Caco-2 (cell line): ENCODE measurements around the gene UQCRH. TPM values are rescaled to one million over a fixed set of nuclear protein-coding genes. Genes with fewer than 3 reads are reported as not detected.

Source experiments
- BruUV-seq: library from RNA; stranded (reverse); fragments of 400-500 nt; replicated peaks from 2 replicates; lab custom pipeline; 2021; lab: Mats Ljungman, UMichigan
- CTCF ChIA-PET: fragments of 300-600 bp; sonication (Branson Sonifier 250); formaldehyde crosslinking; loops from one replicate; lab custom pipeline; 2022; ENCODE audit warnings: antibody characterized with exemption; lab: Charles Lee
- POLR2A ChIA-PET: fragments of 300-600 bp; sonication (Branson Sonifier 250); formaldehyde crosslinking; loops from one replicate; lab custom pipeline; 2022; ENCODE audit warnings: antibody characterized with exemption; lab: Charles Lee
- DNase-seq, 2 experiments: peaks; one replicate each; pipeline versions ENCODE4 v3.0.0 to v3.0.0-alpha.2; 2020 to 2022
- H3K27me3 ChIP-seq: replicated peaks from 2 replicates; pipeline ENCODE4 v1.6.0; 2011; ENCODE audit warnings: low read length; ENCODE audit not compliant: control insufficient read depth, insufficient read depth
- H3K36me3 ChIP-seq: 2 replicates; pipeline ENCODE4 v1.5.1; 2011; ENCODE audit warnings: low read length; ENCODE audit not compliant: control insufficient read depth, insufficient read depth
- H3K4me1 ChIP-seq: fragments of 250-450 bp; sonication (Bioruptor Pico); 2 replicates; pipeline ENCODE4 v1.5.1; 2020; ENCODE audit warnings: mild to moderate bottlenecking
- H3K4me3 ChIP-seq: 2 replicates; pipeline ENCODE4 v1.5.1; 2011; ENCODE audit warnings: low read depth, mild to moderate bottlenecking, control low read depth, low read length
- H3K9me3 ChIP-seq: fragments of 250-450 bp; sonication (Bioruptor Pico); 2 replicates; pipeline ENCODE4 v1.5.1; 2020; ENCODE audit warnings: mild to moderate bottlenecking, moderate library complexity
- H3K27ac Mint-ChIP-seq: one replicate; pipeline ENCODE4 v1.8.0; 2022; ENCODE audit warnings: mixed read lengths; ENCODE audit not compliant: unreplicated experiment
- H3K27me3 Mint-ChIP-seq: one replicate; pipeline ENCODE4 v1.8.0; 2022; ENCODE audit warnings: mixed read lengths; ENCODE audit not compliant: insufficient read depth, unreplicated experiment
- H3K36me3 Mint-ChIP-seq: one replicate; pipeline ENCODE4 v1.8.0; 2022; ENCODE audit warnings: mild to moderate bottlenecking, mixed read lengths; ENCODE audit not compliant: insufficient read depth, unreplicated experiment
- H3K4me1 Mint-ChIP-seq: one replicate; pipeline ENCODE4 v1.8.0; 2022; ENCODE audit warnings: low read depth, mixed read lengths; ENCODE audit not compliant: unreplicated experiment
- H3K4me3 Mint-ChIP-seq: one replicate; pipeline ENCODE4 v1.8.0; 2022; ENCODE audit warnings: mild to moderate bottlenecking, moderate library complexity, mixed read lengths; ENCODE audit not compliant: unreplicated experiment
- H3K9me3 Mint-ChIP-seq: one replicate; pipeline ENCODE4 v1.8.0; 2022; ENCODE audit warnings: mixed read lengths; ENCODE audit not compliant: unreplicated experiment
- intact Hi-C: fragments of 100-400 bp; cut with micrococcal nuclease; formaldehyde crosslinking; loops from one replicate; pipeline ENCODE4 v1.10.0; 2022; ENCODE audit not compliant: unreplicated experiment
- total RNA-seq: library from RNA; stranded (reverse); gene quantifications from 2 replicates; pipeline ENCODE4 v1.2.3, GENCODE V29; 2022
- TF ChIP-seq, protein P1 (sequence below), 2 experiments: fragments of 200-600 bp in 1 of 2; IDR thresholded peaks; 1 replicate in 1 of 2; 2 replicates in 1 of 2; pipeline versions ENCODE4 v1.5.1 to v1.8.0; 2011 to 2022; ENCODE audit warnings: antibody characterized with exemption in 1 of 2, control low read depth in 1 of 2, inconsistent platforms in 1 of 2, low read depth in 1 of 2, low read length in 1 of 2, mild to moderate bottlenecking in 1 of 2, moderate library complexity in 1 of 2; ENCODE audit not compliant: insufficient read depth in 1 of 2, severe bottlenecking in 1 of 2, unreplicated experiment in 1 of 2

UQCRH gene
- total RNA-seq, 1 experiment from 2014 or later, result 277 TPM

DNA sequence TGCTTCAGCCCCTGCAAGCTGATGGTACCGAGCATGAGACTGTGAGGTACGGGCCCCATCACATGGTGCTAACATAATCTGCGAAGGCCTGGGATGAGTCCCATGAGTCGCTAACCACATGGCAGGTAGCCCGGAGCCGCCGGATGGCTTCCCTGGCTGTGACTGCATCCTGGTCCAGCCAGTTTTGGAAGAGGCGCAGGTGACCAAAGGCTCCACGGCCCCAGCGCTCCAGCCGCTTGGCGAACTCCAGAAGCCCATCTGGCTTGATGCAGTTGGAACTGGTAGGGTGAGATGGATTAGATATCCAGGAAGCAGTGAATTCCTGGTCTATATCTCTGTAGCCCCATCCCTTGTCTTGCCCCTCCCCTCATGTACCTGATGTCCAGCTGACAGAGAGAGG is 24.7 kb upstream of the UQCRH start:
- H3K36me3 ChIP-seq, result no peaks in the 10 kb centered on the region; the same call in 1 of the 2 replicates
- intact Hi-C loops, result no loop called here
- no peaks in the 10 kb centered on the region for H3K9me3 ChIP-seq
- H3K27me3 ChIP-seq, result no peaks in the 10 kb centered on the region
- CTCF ChIA-PET, result no interaction called here
- Mint-ChIP-seq H3K36me3 (peaks cover 97% of the 10 kb centered on the region), H3K27ac (no peak overlapping the region), H3K4me3 (no peak overlapping the region), H3K4me1 (peaks cover 11% of the 10 kb centered on the region), H3K27me3 (no peaks in the 10 kb centered on the region), H3K9me3 (no peaks in the 10 kb centered on the region)
- no peak for DNase-seq
- POLR2A ChIA-PET, result no interaction called here
- no peaks in the 10 kb centered on the region for H3K4me1 ChIP-seq
- TF ChIP-seq, protein P1, sequence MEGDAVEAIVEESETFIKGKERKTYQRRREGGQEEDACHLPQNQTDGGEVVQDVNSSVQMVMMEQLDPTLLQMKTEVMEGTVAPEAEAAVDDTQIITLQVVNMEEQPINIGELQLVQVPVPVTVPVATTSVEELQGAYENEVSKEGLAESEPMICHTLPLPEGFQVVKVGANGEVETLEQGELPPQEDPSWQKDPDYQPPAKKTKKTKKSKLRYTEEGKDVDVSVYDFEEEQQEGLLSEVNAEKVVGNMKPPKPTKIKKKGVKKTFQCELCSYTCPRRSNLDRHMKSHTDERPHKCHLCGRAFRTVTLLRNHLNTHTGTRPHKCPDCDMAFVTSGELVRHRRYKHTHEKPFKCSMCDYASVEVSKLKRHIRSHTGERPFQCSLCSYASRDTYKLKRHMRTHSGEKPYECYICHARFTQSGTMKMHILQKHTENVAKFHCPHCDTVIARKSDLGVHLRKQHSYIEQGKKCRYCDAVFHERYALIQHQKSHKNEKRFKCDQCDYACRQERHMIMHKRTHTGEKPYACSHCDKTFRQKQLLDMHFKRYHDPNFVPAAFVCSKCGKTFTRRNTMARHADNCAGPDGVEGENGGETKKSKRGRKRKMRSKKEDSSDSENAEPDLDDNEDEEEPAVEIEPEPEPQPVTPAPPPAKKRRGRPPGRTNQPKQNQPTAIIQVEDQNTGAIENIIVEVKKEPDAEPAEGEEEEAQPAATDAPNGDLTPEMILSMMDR (IDR thresholded peaks at IDR 0.05; ENCODE audit: insufficient read depth in 1 of 2, low read depth in 1 of 2, low read length in 1 of 2, severe bottlenecking in 1 of 2, unreplicated experiment in 1 of 2), result no peak
- no peak overlapping the region for H3K4me3 ChIP-seq
- BruUV-seq, result TSS peak; percentile 11

- no peaks in the 10 kb centered on the region; the same call in 1 of the 2 replicates for H3K36me3 ChIP-seq
- H3K4me1 Mint-ChIP-seq, result peaks cover 24% of the 10 kb centered on the region
- H3K4me3 Mint-ChIP-seq, result no peak overlapping the region
- BruUV-seq, result no TSS peak
- H3K36me3 Mint-ChIP-seq, result peaks cover 95% of the 10 kb centered on the region
- CTCF ChIA-PET, result no interaction called here
- POLR2A ChIA-PET, result interaction anchor here (0.8 kb wide), 1 partner anchor 35 kb away, joined by 4 read pairs; no protein-coding TSS in a partner anchor
- intact Hi-C loops, result loop anchor here (10.0 kb wide), 1 partner anchor 65 kb away; the partner anchor contains the start of gene NSUN4
- H3K4me1 ChIP-seq, result peaks cover 11% of the 10 kb centered on the region
- no peaks in the 10 kb centered on the region for H3K9me3 Mint-ChIP-seq
- H3K27me3 ChIP-seq, result no peaks in the 10 kb centered on the region
- no peaks in the 10 kb centered on the region for H3K27me3 Mint-ChIP-seq
- H3K9me3 ChIP-seq, result no peaks in the 10 kb centered on the region
- TF ChIP-seq, protein P1 (IDR thresholded peaks at IDR 0.05; ENCODE audit: insufficient read depth in 1 of 2, low read depth in 1 of 2, low read length in 1 of 2, severe bottlenecking in 1 of 2, unreplicated experiment in 1 of 2), result no peak
- H3K4me3 ChIP-seq, result no peak overlapping the region
- no peak for DNase-seq
- no peak overlapping the region for H3K27ac Mint-ChIP-seq
These were observed 23.4 kb upstream of the UQCRH start for GRCh38 chr1:46280092-46280491.

DNA sequence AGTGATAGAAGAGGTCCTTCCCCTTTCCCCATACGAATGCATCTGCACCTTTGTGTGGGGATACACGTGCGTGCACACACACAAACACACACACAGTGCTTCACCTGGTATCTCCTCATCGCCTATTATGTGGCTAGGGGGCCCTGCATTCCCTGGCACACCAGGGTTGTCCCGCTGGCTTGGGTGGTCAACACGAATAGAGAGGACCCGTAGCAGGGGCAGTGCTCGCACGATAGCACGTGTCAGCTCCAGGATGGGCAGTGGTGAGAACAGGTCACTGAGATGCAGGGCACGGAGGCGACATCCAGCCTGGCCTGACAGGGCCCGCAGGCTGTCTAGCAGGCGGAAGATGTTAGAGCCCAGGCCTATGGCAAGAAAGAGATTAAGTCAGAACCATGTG is 22.5 kb upstream of the UQCRH start:
- TF ChIP-seq, protein P1 (IDR thresholded peaks at IDR 0.05; ENCODE audit: insufficient read depth in 1 of 2, low read depth in 1 of 2, low read length in 1 of 2, severe bottlenecking in 1 of 2, unreplicated experiment in 1 of 2), result no peak
- no TSS peak for BruUV-seq
- no peaks in the 10 kb centered on the region for H3K9me3 ChIP-seq
- H3K27me3 ChIP-seq, result no peaks in the 10 kb centered on the region
- H3K9me3 Mint-ChIP-seq, result no peaks in the 10 kb centered on the region
- no peak for DNase-seq
- no peak overlapping the region for H3K4me3 ChIP-seq
- peaks cover 95% of the 10 kb centered on the region for H3K36me3 Mint-ChIP-seq
- H3K36me3 ChIP-seq, result no peaks in the 10 kb centered on the region; the same call in 1 of the 2 replicates
- H3K4me1 ChIP-seq, result peaks cover 20% of the 10 kb centered on the region
- peaks cover 30% of the 10 kb centered on the region for H3K4me1 Mint-ChIP-seq
- H3K27me3 Mint-ChIP-seq, result no peaks in the 10 kb centered on the region
- CTCF ChIA-PET, result no interaction called here
- intact Hi-C loops, result loop anchor here (10.0 kb wide), 1 partner anchor 64 kb away; the partner anchor contains the start of gene NSUN4
- H3K4me3 Mint-ChIP-seq, result no peak overlapping the region
- H3K27ac Mint-ChIP-seq, result no peak overlapping the region
- POLR2A ChIA-PET, result no interaction called here
